Right hindlimb (tissue), 1 donor: ENCODE data around the gene LSMEM2.
"Not testable (repeated sequence)": the region's sequence is repeated elsewhere in the genome, so short reads cannot be mapped to it uniquely, and the experiment has no call there.

Experiments
- DNase-seq: peaks from one replicate; pipeline ENCODE4 v3.0.0-alpha.2; 2018

LSMEM2 gene

DNA sequence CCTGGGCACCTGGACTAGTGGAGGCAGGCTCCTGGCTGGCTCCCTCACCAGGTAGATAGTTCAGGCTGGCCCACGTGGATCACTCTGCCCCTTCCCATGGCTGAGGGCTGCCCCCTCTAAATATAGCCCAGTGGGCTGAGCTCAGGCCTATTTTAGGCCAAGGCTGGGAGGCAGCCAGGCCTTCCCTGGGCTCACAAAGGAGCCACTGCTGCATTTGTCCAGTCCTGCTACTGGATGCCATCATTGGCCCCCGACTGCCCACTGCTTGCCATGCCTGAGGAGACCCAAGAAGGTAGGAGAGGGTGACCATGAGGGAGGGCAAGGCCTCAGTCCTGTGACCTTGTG is at the start of gene LSMEM2:
TSS of gene LSMEM2 (plus strand) at position 208 of the 345 bp plus-strand sequence. CDS start at position 235, 27 bp downstream.
- DNase-seq = no peak

DNA sequence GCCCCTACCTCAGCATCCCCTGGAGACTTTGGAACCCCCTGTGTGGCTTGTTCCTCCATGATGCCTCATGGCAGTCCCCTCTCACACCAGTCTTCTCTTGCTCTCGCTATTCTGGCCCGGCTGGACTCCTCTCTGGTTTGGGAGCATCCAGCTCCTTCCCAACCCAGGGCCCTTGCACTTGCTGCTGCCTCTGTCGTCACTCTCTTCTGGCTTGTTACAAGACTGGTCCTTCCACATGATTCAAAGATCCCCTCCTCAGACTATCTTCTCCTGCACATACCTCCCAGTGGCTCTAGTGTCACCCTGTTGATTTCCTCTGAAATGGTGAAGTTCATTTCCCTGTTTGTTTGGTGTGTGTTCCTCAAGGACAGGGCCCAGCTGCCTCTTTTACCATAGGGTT is 49.4 kb upstream of the LSMEM2 start:
- no peak for DNase-seq

DNA sequence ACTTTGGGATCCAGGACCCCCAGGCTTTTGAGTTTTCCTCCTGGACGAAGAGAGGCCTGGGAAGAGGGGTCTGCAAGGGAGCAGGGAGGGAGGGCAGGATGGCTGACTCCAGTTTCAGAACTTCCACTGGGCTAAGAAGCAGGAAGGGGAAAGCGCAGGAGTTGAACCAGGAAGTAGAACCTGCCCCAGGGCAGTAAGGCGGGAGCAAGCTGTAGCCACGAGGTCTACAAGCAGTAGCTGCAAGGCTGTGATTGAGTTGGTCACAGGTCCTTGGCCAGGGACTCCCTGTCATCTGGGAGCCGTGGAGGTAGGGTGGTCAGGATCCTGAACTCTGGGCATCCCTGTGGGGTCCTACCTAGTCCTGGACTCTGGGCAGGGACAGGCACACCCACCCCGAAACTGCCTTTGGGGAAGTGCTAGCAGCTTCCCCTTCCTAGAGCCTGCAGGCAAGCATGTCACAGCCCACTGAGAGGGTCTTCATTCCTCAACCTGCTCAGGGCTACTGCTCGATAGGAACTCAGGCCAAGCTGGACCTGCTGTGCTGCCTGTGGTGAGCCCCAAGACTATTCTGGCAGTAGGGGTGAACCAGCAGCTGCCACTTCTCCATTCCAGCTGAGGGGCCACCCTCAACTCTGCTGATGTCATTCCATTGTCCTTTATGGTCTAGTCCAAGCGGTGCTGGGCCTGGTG is 48.6 kb upstream of the LSMEM2 start:
- DNase-seq = no peak

DNA sequence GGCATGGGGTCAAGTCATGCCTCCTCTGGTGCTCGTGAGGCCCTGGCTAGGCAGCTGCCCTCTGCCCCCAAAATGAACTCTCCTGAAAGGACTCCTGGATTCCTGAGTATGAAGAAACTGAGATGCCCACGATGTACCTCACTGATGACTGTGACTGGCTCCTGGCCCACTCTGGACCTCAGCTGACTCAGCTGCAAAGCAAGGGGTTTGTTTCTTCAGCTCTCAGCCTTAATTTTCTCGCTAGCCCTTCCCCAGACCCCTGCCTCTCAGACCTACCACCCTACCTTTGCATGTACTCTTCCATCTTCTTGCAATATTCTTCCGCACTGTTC is 48.1 kb upstream of the LSMEM2 start:
- no peak for DNase-seq

DNA sequence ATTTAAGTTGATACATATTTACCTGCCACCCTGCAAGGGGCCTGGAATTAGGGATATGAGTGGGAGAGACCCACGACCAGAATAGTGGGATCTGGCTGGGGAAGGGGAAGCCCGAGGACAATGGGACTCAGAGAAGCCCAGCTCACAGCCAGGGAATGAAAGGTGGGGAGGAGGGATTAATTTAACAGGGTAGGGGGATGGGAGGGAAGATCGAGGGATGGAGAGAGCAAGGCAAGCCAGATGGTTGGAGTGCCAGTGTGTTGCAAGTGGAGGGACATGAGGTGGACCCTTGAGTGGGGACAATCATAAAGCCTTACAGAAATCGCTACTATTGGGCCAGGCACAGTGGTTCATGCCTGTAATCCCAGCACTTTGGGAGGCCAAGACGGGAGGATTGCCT is 47.3 kb upstream of the LSMEM2 start:
- DNase-seq = no peak

DNA sequence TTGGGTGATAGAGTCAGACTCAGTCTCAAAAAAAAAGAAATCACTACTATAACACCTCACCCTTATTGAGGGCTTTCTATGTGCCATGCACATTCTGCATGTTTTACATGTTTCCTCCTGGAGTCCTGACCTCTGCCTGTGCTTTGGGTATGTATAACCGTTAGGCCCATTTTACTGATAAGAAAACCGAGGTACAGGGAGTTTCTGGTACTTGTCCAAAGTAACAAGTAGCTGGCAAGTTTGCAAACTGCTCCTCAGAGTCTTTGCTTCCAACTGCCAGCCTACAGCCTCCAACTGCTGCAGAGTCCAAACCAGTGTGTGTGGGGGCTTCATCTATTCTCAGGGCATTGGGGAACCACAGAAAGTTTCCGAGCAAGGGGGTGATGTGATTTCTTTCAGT is 46.6 kb upstream of the LSMEM2 start:
- no peak for DNase-seq

DNA sequence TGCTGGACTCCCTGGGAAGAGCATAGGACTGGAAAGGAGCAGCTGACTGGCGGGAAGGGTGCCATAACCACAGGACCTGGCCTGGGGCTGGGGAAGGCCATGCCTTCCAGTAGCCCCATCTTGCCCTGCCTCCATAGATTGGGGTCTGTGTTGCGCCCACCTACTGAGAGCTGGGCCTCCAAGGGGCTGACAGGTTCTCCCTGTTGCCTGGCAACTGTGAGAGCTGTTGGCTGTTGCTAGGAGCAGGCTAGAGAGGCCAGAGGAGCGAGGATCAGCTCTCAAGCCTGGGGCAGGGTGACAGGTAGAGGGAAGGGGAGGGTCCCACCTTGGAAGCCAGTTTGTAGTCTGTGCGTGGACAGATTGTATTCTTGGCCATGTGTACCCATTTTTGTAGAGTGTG is 45.7 kb upstream of the LSMEM2 start:
- DNase-seq = no peak

DNA sequence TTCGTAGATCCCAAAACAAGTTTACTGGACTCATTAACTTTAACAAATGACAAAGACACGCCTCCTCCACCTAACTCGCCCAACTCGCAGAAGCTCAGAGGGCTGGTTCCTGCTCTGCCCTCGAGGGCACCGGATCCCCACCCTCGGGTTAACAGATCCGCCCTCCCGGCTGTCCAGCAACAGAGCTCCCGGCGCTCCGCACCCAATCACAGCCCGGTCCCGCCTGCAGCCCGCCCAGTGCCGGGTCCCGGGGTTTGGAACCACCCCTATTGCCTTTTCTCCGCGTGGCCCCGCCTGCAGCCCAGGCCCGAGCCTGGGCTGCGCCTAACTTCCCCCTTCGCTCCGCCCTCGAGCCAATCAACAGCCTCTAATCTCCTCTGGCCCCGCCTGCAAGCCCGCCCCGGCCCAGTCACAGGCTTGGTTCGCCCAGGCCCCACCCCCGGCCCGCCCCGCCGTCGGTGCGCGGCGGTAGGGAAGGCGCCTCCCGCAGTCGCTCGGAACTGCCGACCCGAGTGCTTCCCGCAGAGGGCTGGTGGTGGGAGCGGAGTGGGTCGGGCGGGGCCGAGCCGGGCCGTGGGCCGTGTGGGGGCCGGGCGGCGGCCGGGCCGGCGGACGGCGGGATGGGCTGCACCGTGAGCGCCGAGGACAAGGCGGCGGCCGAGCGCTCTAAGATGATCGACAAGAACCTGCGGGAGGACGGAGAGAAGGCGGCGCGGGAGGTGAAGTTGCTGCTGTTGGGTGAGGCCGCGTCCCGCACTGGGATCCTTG is 43.0 kb upstream of the LSMEM2 start, which contains the start of gene GNAI2:
TSS of gene GNAI2 (plus strand) at position 489 of the 768 bp plus-strand sequence. CDS start at position 621, 132 bp downstream.
- DNase-seq = peak; percentile 100

DNA sequence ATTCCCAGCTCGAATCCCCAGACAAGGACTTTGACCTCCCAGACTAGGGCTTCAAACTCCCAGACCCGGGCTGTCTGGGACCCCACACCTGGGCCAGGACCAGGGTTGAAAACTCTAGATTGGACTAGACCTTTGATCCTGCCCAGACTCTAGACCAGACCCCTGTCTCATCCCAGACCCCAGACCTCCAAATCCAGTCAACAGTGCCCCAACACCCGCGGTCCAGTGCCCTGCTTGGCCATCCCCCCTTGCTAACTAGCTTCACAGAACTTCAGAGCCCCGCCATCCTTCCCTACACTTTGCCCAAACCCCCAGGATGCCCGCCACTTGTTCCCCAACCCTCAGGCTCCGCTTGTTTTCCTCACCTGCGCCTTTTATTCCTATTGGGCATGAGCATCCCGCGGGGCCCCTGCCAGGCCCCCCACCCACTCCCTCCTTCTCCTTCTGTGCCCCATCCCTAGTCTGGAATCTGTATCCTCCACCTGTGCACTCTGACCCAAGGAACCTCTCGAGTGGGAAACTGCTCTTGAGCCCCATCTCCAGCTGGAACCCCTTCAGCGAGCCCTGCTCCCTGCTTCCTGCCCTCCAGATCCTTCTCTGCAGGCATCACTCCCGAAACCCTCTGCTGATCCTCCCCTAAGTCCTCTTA is 42.3 kb upstream of the LSMEM2 start:
- no peak for DNase-seq

DNA sequence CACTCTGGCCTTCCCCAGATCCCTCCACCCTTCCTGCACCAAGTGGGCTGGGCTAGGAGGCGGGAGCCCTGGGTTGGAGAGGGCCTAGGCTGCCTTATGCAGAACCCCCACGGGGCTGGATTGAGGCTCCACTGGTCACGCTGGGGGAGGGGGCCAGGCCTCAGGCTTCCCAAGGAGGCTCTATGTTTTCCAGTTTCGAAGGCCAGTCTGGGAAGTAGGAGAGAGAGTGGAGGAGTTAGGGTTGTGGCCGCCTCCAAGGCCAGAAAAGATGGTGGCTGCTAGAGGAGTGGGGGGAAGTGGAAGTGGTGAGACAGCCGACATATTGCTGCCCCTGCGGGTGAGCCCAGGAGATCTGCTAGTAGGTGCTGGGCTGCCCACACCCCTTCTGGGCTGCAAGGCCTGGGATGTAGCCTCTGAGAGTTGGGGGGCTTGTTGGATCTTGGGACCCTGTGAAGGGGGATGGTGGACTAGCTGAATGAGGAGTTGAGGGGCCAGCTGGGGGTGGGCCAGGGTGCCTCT is 41.7 kb upstream of the LSMEM2 start:
- peak; percentile 65 for DNase-seq

DNA sequence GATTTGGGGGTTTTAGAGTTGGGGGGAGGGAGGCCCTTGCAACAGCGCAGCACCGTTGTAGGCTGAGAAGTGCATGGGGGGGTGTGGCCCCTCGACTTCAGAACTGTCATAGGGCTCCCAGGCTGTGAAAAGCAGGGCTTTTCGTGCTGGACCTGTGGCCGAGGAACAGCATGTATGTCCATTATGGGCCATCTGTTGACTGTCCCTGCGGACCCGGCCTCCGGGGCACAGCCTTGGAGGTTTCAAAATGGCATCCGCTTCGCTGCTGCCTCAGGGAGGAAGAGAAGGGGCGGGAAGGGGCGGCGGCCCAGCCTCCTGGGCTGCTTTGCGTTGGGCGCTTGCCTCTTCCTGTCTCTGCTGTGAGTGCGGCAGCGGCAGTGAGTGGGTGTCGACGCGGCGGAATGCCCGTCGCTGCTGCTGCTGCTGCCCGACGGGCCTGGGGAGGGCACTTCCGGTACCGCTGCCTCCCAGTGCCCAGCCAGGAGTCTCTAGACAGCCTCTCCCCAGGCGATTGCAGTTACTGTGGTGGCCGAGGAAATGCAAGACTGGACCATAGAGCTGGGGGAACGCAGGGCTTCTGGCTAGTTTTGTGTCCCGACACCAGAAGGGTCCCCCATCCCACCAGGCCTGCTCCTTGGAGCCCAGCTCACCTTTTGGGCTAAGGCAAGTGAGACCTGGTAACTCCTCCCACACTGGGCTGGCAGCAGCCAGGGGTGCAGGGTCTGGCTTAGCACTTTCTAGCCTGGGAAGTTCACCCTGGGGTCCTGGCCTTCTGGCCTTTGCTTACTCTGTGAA is 40.9 kb upstream of the LSMEM2 start:
- peak; percentile 88 for DNase-seq

DNA sequence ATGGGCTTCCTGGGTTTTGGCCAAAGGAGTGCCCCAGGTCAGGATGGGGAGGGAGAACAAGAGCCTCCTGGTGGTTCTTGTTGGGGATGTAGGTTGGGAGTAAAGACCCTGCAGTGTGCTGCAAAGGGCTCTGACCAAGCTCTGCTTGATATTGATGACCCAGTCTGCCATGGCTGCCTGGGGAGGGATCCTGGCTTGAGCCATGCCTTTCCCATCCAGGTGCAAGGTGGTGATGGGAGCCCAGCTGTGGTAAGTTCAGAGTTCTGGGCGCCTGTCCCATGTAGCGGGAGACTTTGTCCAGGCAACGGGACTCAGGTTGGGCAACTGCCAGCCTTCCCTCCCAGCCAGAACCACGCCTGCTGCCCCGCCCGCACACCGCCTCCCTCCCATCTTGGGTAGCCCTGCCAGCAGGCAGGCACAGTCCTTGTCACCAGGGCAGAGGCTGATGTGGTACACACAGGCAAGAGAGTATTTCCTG is 40.3 kb upstream of the LSMEM2 start:
- peak; percentile 62 for DNase-seq

DNA sequence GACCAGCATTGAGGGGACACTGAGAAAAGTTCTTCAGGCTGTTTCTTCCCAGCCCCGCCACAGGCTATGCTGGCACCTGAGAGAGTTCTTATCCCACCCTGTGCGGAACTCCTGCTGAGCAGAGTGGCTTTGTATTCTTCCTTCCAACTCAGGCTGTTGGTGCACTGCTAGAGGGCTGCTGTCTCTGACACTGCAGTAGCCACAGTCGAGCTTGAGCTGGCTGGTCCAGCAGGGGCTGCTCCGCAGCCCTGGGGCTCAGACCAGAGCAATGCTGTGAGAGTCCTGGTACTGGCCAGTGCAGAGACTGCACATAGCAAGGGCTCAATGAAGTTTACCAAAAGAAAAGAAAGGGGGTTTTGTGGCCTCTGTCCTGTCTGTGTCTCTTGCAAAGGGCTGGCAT is 39.2 kb upstream of the LSMEM2 start:
- DNase-seq = no peak

DNA sequence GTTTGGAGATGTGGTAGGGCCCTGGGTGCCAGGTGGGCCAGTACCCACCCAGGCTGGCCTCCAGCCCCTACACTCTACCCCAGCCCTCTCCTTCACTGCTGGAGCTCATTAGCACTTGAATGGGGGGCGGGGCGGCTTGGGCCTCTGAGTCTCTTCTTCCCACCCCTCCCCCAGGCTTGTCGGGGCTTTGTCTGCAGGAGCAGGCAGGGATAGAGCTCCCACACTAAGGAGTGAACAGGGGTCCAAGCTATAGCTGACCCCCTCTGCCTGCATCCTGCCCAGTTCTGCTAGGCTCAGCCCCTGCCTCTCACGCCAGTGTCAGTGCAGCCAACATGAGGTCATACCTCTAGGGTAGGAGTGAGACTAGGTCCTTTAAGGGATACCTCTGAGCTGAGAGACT is 37.7 kb upstream of the LSMEM2 start:
- DNase-seq = no peak

DNA sequence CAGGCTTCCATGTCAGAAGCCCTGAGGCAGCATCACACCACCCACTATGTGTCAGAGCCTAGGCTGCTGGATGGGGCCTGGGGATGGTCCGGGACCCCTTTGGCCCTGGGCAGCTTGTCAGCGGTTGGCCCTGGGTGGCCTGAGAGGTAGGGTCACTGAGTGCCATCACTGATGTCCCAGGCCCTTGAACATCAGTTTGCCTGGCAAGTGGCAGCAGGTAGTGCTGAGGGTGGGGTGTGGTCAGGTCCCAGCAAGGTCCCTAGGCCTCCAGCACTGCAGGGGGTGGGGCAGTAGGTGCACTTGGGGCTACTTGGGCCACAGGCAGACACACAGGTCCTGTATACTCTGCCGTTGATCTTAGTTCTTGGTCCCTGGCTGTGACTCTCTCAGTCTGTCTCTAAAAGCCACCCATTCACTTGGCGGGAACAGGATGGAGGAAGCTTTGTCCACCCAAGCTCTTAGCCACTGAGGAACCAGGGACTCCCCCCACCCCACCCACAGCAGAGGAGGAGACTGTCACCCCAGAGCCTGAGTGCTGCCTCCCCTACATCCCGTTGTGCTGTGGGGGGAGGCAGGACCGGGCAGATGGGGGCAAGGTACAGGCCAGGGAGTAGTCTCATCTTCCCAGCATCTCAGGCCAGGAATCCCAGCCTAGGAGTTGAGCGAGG is 37.0 kb upstream of the LSMEM2 start:
- no peak for DNase-seq

DNA sequence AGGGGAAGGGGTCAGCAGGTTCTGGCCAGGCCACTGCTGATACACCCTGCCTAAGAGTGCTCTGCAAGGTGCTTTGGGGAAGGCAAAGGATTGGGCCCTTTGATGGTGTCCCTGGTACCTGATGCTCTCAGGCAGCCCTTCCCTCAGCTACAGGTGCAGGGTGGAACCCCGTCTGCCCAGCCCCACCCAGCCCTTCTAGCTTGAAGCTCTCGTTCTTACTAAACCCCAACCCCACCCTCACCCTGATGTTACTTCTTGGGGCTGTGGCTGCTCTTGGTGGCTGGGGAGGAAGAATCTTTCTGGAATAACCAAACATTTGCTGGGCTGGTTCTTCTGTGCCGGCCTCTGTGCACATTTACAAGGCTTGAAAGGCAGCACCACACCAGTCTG is 36.5 kb upstream of the LSMEM2 start:
- no peak for DNase-seq

DNA sequence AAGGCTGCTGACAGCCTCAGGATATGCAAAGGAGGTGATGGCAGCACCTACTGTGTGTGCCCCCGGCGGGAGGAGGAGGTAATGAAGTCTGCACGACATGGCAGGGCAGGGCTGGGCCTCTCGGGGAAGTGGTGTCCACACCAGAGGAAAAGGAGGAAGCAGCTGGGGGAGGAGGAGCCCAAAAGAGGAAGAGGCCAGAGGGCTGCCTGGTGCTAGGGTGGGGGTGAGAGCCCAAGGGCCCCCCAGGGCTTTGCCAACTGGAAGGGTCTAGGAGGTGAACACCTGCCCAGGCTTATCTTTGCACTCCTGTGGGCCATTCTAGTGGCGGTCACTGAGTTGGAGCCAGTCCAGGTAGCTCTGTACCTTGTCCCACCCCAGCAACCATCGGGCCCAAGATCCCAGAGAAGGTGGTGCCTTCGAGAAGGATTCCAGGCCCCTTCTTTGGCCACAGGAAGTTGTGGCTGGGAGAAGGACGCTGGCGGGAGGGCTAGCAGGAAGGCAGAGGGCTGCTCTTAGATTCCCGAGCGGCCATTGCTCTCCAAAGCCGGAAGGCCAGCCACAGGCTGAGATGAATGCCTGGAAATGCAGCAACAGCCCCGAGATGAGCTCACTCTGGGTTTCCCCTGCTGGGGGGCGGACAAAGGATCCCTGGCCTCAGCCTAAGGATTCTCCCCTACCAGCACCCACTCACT is 35.9 kb upstream of the LSMEM2 start:
- DNase-seq = peak; percentile 65

DNA sequence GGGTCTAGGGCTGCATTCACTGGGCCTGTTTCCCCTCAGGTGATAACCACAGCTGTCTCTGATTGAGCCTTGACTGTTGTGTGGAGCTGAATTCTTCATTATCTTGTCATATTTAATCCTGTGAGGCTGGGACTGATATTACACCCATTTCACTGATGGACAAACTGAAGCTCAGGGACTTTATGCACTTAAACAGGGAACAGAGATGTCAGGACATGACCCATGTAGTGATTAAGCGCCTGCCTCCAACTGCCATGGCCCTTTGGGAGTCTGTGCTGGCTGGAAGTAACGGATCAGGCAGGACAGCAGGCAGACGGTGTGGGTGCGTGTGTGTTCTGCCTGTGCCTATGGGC is 35.4 kb upstream of the LSMEM2 start:
- DNase-seq = no peak

DNA sequence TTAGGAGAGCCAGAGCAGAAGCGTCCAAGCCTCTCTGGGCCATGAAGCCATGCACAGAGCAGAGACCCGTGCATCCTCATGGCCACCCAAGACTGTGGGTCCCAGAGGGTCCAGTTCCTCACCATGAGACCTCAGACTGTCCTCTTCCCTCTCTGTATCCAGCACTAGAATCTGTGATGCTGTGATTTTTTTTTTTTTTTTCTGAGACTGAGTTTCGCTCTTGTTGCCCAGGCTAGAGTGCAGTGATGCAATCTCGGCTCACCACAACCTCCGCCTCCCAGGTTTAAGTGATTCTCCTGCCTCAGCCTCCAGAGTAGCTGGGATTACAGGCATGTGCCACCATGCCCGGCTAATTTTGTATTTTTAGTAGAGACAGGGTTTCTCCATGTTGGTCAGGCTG is 34.1 kb upstream of the LSMEM2 start:
- DNase-seq = not testable (repeated sequence)

DNA sequence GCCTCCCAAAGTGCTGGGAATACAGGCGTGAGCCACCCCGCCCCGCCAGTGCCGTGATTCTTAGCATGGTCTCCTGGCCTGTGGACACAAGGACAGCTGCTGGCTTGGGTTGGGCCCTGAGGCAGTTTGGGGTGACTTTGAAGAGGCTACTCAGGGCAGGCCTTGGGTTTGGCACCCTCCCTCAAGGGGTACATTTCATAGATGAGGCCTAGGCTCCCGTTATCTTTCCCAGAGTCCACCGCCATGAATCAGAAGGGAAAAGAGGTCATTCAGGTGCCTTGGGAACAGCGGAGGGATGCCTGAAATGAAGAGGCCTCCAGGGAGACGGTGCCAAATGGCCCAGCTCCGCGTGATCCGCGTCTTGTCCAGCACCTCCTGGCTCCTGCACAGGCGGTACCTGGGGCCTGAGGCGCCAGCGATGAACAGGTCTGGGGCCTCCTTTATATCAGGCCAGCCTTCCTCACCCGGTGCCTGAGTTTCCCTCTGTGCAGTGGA is 33.6 kb upstream of the LSMEM2 start:
- DNase-seq = no peak

DNA sequence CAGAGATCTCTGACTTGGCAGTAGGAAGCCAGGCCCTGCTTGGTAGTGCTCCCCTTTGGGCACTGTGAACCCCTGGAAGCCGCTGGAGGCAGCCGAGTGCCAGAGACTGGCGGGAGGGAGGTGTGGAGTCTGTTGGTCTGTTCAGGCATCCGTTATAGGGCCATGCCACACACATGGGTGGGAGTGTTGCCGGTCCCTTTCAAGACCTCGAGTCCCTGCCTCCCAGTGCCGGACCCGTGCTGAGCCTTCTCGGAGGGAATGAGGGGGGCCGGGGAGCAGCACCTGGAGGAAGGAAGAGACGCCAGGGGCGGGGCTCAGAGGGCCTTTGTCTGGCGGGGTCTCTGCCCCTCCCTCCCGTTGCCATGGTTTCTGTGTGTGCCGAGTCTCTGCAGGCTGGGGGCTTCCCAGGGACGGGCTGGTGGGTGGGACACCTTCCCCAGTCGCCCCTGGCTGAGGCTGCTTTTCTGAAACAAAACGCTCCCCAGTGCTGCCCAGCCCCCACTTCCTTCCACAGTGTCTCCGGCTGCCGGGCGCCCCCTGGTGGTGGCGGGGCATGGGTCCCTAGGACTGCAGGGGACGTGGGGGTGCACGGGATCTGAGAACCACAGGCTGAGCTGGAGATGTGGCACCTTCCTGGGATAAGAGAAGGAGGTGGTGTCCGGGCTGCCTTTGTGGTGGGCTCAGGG is 32.9 kb upstream of the LSMEM2 start:
- peak; percentile 94 for DNase-seq
